GM19099 (cell line): Measurements from ENCODE around the gene NEDD4L.

ENCODE experiments used
- POLR2A ChIP-seq: IDR thresholded peaks from 3 replicates; pipeline ENCODE4 v1.6.1; 2011; ENCODE audit warnings: low read depth; ENCODE audit not compliant: insufficient read length; ENCODE audit errors: extremely low read depth

NEDD4L gene

DNA sequence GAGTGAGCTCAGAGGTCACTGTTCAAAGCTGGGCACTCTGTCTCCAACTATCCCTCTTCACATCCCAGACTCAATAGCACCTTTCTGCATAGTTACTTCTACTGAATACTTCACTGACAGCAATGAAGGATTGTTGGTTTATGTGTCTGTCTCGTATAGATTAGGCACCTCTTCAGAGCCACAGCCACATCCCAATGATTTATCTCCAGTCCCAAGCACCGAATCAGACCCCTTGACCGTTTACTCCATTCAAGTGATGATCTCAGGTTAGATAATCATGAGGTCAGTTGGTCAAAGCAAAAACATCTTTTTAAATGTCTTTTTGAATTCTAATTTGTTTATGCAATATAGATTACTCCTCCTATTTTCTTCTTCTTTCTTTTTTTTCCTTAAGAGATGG, 14.7 kb downstream of the NEDD4L start:
- no peak for TF ChIP-seq POLR2A

DNA sequence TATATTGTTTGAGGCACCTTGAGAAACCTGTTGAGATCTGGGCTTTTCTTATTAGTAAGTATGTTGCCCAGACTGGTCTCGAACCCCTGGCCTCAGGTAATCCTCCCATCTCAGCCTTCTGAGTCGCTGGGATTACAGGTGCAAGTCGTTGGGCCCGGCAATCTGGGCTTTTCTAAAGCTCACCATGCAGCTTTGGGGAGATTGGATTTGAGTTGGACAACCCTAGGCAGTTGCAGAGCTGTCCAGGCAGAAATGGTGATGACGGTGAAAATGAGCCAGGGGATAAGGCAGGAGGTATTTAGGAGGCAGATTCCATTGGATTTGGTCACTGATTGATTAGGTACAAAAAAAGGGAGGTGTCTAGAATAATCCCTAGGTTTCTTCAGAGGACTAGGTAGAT, 16.2 kb downstream of the NEDD4L start:
- no peak for TF ChIP-seq POLR2A

GRCh38 chr18:58061349-58061748, 17.3 kb downstream of the NEDD4L start:
- no peak for TF ChIP-seq POLR2A

GRCh38 chr18:58064406-58064998, 20.5 kb downstream of the NEDD4L start:
- no peak for TF ChIP-seq POLR2A

DNA sequence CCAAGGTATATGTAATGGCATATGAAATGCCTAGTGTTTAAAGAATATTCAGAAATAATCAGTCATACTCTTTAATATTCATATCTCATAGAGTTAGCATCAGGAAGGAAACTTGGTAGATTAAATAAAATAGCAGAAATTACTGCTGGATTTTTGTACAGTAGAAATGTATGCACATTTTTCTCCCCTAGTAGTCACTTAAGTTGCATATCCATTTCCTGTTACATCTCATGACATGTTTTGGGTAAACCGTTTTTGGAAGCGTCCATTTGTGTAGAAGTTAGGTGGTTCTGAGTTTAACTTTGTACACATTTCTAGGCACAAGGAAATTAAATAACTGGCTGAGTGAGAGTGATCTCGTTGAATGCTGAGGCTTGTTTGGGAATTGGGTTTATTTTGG, 21.9 kb downstream of the NEDD4L start:
- no peak for TF ChIP-seq POLR2A

DNA sequence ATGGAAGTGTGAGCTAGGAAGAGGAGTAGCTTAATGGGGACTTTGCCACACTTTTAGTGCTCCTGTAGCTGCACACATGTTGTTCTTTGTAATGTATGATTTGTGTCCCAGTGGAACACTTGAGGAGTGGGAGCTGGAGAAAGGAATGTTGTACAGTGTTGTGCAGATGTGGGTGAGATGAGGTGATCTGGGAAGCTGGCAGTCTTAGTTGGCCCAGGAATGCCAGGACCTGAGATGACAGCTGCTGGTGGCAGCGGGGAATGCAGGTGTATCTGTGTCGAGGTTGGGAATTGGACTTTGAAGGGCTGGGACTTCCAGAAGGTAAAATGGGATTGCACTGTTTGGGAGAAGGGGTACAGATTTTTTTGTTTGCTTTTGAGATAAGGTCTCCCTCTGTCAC, 23.6 kb downstream of the NEDD4L start:
- TF ChIP-seq POLR2A = no peak

DNA sequence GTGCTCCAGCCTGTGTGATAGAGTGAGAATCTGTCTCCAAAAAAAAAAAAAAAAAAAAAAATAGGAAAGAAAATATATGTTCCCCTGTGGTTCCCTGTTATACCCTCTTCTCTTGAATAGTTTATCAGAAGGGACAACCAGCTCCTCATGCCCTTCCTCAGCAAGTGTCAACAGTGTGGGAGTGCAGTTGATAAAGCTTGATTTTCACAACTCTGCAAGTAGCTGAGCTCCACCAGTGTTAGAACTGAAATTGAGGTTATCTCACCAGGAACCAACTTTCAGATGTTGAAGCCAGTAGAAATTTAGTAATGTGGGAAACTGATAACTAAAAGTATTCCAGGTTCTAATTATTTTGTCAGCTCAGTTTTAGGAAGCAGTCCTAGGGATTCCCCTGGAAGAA, 25.1 kb downstream of the NEDD4L start:
- TF ChIP-seq POLR2A = no peak

DNA sequence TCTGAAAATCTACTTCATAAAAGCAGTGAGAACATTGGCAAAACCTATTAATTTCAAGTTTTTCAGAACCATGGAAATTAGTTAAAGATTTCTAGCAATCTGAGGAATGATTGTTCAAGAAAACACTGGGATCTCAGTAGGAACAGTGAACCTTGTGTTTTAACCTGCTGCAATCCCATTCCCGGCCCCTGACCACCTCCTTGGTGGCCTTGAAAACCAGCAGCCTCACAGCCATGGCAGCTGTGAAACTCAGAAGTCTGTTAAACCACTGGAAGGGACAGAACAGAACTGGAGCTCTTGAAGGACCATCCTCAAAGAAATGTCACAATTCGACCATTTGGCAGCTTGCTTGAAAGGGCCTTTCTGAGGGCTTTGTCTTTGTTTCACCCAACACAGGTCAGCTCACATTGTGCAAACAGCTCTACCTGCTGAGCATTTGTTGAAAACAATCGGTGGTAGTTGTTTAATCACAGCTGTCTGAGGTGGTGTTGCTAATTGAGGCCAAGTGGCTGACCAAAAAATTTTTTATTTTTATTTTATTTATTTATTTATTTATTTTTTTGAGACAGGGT, 25.8 kb downstream of the NEDD4L start:
- no peak for TF ChIP-seq POLR2A

GRCh38 chr18:58076052-58076451, 32.0 kb downstream of the NEDD4L start:
- no peak for TF ChIP-seq POLR2A

DNA sequence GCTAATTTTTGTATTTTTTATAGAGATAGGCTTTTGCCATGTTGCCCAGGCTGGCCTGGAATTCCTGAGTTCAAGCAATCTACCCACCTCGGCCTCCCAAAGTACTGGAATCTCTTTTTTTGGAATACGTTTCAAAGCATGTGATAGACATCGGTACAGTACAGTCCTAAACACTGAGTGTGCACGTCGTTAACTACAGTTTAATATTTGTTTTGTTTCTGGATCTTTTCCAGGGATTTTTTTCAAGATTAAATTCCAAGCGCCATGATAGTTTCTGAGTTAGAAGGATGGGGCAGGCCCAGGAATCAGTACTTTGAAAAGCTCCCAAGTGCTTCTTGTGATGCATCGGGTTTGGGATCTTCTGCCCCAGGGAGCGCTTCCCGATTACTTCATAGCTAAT, 33.3 kb downstream of the NEDD4L start:
- no peak for TF ChIP-seq POLR2A

DNA sequence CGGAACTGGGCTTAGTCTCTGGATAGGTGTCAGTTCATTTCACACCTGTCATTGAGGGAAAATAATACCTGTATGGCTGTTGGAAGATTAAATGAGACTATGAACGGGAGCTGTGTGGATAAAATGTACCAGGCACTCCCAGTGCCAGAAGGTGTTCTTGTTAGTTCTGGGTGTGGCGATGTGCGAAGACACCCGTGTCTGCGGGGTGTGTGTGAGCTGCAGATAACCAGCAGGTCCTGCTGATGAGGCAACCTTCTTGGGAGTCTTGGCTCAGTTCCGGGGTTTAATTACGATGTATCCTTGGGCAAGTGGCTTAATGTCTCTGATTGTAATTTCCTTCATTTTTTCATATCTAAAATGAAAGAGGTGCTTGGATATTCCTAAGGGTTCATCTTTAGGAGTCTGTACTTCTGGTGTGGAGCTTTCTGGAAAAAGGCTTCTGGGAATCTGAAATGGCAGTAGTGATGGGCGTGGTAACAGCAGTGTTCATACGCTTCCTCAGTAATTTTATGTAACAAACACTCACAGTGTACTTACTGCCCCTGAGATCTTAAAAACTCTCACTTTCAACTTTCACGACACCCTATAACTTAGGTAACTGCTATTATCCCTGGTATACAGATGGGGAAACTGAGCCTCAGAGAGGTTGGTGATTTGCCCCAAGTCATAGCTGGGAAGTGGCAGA, 35.0 kb downstream of the NEDD4L start:
- TF ChIP-seq POLR2A = no peak

- TF ChIP-seq POLR2A = no peak
Measured at GRCh38 chr18:58080451-58080850, 36.4 kb downstream of the NEDD4L start.

GRCh38 chr18:58087928-58088690, 44.1 kb downstream of the NEDD4L start:
- no peak for TF ChIP-seq POLR2A

GRCh38 chr18:58088691-58089065, 44.7 kb downstream of the NEDD4L start:
- TF ChIP-seq POLR2A = no peak

DNA sequence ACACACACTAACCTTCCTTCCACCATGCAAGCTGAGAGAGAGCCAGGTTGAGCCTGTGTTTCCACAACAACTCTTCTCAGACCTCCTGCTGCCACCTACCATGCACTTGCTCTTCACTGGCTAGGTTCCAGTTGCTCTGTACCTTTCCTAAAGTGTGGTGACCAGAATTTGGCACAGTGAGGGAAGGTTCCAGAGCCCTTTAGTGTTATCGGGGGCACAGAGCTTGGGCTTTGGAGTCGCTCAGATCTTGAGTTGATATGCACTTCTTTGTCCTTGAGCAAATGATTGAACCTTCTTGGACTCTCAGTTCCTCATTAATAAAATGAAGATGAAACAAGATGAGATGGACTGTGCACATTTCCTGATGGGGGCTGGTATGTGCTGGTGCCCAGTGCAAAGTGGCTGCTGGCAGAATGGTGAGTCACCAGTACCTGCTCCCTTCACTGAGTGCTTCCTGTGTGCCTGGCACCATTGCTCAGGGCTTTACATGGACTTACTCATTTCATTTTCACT, 47.1 kb downstream of the NEDD4L start:
- TF ChIP-seq POLR2A = peak; percentile 54
